K562 (cell line): ENCODE results near the gene GYS1. TPM values are rescaled to one million over a fixed set of nuclear protein-coding genes. Genes with fewer than 3 reads are reported as not detected.

Experiments
- BMI1 ChIP-seq: fragments of 150-350 bp; IDR thresholded peaks from 2 replicates; pipeline ENCODE4 v1.6.1; 2014; ENCODE audit warnings: low read length
- CBX8 ChIP-seq: fragments of 200-600 bp; sonication (generic); IDR thresholded peaks from 2 replicates; pipeline ENCODE4 v1.6.1; 2012; ENCODE audit warnings: borderline replicate concordance, mixed run types, low read depth, mild to moderate bottlenecking, moderate library complexity, mixed read lengths, low read length, control low read depth, inconsistent platforms; ENCODE audit not compliant: poor library complexity, severe bottlenecking; ENCODE audit errors: extremely low read depth
- CC2D1A ChIP-seq: fragments of 450-650 bp; IDR thresholded peaks from 2 replicates; pipeline ENCODE4 v1.6.1; 2017; ENCODE audit warnings: mild to moderate bottlenecking
- HOXB6 ChIP-seq: fragments of 250-450 bp; sonication (Bioruptor Pico); IDR thresholded peaks from 2 replicates; pipeline ENCODE4 v1.5.1; 2022; ENCODE audit warnings: mild to moderate bottlenecking, borderline replicate concordance
- PHB ChIP-seq: fragments of 250-450 bp; sonication (Bioruptor Pico); IDR thresholded peaks from 2 replicates; pipeline ENCODE4 v1.5.0; 2021
- SP2 ChIP-seq: IDR thresholded peaks from 2 replicates; pipeline ENCODE4 v1.6.1; 2011; ENCODE audit warnings: mild to moderate bottlenecking, low read depth, low read length, moderate library complexity; ENCODE audit not compliant: poor library complexity, severe bottlenecking; ENCODE audit errors: extremely low read depth
- ZBTB8A ChIP-seq: fragments of 450-650 bp; IDR thresholded peaks from 2 replicates; pipeline ENCODE4 v1.6.1; 2018; ENCODE audit warnings: mild to moderate bottlenecking, moderate library complexity; ENCODE audit not compliant: partially characterized antibody
- ZNF431 ChIP-seq: sonication (generic); formaldehyde crosslinking; IDR thresholded peaks from 2 replicates; pipeline ENCODE4 v1.8.0; 2022; ENCODE audit warnings: mild to moderate bottlenecking, missing genetic modification reagents
- ZNF717 ChIP-seq: fragments of 250-450 bp; sonication (Bioruptor Pico); IDR thresholded peaks from 2 replicates; pipeline ENCODE4 v1.5.0; 2021
- polyA plus RNA-seq, 8 experiments: library from polyadenylated mRNA; depleted of rRNA in 4 of 8; stranded (reverse) in 5 of 8; unstranded in 3 of 8; fragments of >200 nt; fragmentation: Nextera tagmentation in 2 of 8; fragmentation: Illumina TruSeq in 1 of 8; extraction: Ambion mirVana in 2 of 8; extraction: Trizol in 1 of 8; gene quantifications; 2 replicates each; pipeline versions ENCODE4 v1.2.1 to v1.2.3, GENCODE V29; 2011 to 2014; ENCODE audit warnings: inconsistent platforms in 1 of 8, missing spikeins in 1 of 8
- total RNA-seq, 7 experiments: library from RNA; depleted of rRNA in 6 of 7; stranded (reverse); fragments of >200 nt in 6 of 7; fragmentation: Illumina TruSeq in 2 of 7; extraction: Trizol in 2 of 7; gene quantifications; 2 replicates each; pipeline versions ENCODE4 v1.2.1 to v1.2.3, GENCODE V29; 2011 to 2021; ENCODE audit warnings: low replicate concordance in 1 of 7
- TF ChIP-seq, protein P1 (sequence below): sonication (generic); formaldehyde crosslinking; IDR thresholded peaks from 2 replicates; pipeline ENCODE4 v1.8.1; 2023; ENCODE audit warnings: missing genetic modification reagents, mild to moderate bottlenecking, borderline replicate concordance
- TF ChIP-seq, protein P2 (sequence below): IDR thresholded peaks from 3 replicates; pipeline ENCODE4 v1.6.1; 2011; ENCODE audit warnings: borderline replicate concordance, mild to moderate bottlenecking; ENCODE audit not compliant: insufficient read length, insufficient read depth
- TF ChIP-seq, protein P3 (sequence below): fragments of 250-450 bp; sonication (Bioruptor Pico); IDR thresholded peaks from 2 replicates; pipeline ENCODE4 v1.8.0; 2021; ENCODE audit warnings: moderate library complexity, mild to moderate bottlenecking, inconsistent platforms
- TF ChIP-seq, protein P4 (sequence below): fragments of 450-650 bp; IDR thresholded peaks from 2 replicates; pipeline ENCODE4 v1.6.1; 2016
- TF ChIP-seq, protein P5 (sequence below): sonication (generic); formaldehyde crosslinking; IDR thresholded peaks from 2 replicates; pipeline ENCODE4 v1.5.0; 2020; ENCODE audit warnings: missing genetic modification reagents
- TF ChIP-seq, protein P6 (sequence below): fragments of 250-450 bp; sonication (Bioruptor Pico); IDR thresholded peaks from 2 replicates; pipeline ENCODE4 v1.9.0; 2021; ENCODE audit warnings: mild to moderate bottlenecking, inconsistent platforms

The GYS1 gene
- total and polyA plus RNA-seq, 9 of the 15 experiments (the other 6 are each of a cell fraction or from before 2014, with no cell fraction given) = 1.9 to 31.1 (median 15.2) TPM

DNA sequence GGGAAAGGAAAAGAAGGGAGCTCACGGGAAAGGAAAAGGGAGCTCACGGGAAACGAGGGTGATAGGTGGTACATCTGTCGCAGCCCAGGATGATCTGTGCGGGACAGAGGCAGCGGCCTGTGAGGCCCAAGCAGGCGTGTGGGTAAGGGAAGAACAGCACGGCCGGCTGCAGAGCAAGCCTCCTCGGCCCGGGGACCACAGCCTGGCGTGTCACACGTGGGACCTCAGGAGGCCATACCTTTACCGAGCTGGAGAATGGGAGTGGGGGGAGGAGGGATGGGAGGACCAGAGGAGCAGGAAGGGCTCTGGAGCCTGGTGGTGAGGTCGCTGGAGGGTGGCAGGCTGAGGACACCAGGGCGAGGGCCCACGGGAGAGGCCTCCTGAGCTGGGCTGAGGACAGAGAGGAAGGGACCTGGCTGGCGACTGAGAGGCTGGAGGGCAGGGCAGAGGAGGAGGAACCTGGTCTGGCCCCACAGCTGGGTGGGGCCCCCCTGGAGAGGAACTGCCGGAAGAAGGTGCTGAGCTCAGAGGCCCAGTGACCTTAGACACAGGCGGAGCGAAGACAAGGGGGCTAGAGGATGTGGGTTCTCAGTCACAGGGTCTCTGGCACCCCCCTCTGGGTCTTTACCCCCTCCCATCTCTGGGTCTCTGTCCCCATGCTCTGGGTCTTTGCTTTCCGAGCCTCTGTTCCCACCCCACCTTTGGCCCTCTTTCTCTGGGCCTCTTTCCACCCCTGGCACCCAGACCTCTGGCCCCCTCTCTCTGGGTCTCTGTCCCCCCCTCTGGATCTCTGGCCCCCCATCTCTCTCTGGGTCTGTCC, 30.9 kb downstream of the GYS1 start (continued):
- TF ChIP-seq, protein P1, sequence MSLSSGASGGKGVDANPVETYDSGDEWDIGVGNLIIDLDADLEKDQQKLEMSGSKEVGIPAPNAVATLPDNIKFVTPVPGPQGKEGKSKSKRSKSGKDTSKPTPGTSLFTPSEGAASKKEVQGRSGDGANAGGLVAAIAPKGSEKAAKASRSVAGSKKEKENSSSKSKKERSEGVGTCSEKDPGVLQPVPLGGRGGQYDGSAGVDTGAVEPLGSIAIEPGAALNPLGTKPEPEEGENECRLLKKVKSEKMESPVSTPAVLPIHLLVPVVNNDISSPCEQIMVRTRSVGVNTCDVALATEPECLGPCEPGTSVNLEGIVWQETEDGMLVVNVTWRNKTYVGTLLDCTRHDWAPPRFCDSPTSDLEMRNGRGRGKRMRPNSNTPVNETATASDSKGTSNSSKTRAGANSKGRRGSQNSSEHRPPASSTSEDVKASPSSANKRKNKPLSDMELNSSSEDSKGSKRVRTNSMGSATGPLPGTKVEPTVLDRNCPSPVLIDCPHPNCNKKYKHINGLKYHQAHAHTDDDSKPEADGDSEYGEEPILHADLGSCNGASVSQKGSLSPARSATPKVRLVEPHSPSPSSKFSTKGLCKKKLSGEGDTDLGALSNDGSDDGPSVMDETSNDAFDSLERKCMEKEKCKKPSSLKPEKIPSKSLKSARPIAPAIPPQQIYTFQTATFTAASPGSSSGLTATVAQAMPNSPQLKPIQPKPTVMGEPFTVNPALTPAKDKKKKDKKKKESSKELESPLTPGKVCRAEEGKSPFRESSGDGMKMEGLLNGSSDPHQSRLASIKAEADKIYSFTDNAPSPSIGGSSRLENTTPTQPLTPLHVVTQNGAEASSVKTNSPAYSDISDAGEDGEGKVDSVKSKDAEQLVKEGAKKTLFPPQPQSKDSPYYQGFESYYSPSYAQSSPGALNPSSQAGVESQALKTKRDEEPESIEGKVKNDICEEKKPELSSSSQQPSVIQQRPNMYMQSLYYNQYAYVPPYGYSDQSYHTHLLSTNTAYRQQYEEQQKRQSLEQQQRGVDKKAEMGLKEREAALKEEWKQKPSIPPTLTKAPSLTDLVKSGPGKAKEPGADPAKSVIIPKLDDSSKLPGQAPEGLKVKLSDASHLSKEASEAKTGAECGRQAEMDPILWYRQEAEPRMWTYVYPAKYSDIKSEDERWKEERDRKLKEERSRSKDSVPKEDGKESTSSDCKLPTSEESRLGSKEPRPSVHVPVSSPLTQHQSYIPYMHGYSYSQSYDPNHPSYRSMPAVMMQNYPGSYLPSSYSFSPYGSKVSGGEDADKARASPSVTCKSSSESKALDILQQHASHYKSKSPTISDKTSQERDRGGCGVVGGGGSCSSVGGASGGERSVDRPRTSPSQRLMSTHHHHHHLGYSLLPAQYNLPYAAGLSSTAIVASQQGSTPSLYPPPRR = 0 out of 2 replicates have a peak, but pooled peaks have one; percentile 56
- no peak for TF ChIP-seq BMI1
- TF ChIP-seq ZBTB8A = no peak
- TF ChIP-seq, protein P2, sequence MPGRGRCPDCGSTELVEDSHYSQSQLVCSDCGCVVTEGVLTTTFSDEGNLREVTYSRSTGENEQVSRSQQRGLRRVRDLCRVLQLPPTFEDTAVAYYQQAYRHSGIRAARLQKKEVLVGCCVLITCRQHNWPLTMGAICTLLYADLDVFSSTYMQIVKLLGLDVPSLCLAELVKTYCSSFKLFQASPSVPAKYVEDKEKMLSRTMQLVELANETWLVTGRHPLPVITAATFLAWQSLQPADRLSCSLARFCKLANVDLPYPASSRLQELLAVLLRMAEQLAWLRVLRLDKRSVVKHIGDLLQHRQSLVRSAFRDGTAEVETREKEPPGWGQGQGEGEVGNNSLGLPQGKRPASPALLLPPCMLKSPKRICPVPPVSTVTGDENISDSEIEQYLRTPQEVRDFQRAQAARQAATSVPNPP = no peak
- TF ChIP-seq CBX8 = no peak
- TF ChIP-seq, protein P3, sequence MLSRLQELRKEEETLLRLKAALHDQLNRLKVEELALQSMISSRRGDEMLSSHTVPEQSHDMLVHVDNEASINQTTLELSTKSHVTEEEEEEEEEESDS = no peak
- no peak for TF ChIP-seq SP2
- TF ChIP-seq ZNF431 (CRISPR knock-in tag) = 0 out of 2 replicates have a peak, but pooled peaks have one; percentile 63
- TF ChIP-seq, protein P4, sequence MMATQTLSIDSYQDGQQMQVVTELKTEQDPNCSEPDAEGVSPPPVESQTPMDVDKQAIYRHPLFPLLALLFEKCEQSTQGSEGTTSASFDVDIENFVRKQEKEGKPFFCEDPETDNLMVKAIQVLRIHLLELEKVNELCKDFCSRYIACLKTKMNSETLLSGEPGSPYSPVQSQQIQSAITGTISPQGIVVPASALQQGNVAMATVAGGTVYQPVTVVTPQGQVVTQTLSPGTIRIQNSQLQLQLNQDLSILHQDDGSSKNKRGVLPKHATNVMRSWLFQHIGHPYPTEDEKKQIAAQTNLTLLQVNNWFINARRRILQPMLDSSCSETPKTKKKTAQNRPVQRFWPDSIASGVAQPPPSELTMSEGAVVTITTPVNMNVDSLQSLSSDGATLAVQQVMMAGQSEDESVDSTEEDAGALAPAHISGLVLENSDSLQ = no peak
- TF ChIP-seq CC2D1A = no peak
- TF ChIP-seq, protein P5, sequence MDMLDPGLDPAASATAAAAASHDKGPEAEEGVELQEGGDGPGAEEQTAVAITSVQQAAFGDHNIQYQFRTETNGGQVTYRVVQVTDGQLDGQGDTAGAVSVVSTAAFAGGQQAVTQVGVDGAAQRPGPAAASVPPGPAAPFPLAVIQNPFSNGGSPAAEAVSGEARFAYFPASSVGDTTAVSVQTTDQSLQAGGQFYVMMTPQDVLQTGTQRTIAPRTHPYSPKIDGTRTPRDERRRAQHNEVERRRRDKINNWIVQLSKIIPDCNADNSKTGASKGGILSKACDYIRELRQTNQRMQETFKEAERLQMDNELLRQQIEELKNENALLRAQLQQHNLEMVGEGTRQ (CRISPR knock-in tag) = no peak
- no peak for TF ChIP-seq HOXB6
- TF ChIP-seq, protein P6, sequence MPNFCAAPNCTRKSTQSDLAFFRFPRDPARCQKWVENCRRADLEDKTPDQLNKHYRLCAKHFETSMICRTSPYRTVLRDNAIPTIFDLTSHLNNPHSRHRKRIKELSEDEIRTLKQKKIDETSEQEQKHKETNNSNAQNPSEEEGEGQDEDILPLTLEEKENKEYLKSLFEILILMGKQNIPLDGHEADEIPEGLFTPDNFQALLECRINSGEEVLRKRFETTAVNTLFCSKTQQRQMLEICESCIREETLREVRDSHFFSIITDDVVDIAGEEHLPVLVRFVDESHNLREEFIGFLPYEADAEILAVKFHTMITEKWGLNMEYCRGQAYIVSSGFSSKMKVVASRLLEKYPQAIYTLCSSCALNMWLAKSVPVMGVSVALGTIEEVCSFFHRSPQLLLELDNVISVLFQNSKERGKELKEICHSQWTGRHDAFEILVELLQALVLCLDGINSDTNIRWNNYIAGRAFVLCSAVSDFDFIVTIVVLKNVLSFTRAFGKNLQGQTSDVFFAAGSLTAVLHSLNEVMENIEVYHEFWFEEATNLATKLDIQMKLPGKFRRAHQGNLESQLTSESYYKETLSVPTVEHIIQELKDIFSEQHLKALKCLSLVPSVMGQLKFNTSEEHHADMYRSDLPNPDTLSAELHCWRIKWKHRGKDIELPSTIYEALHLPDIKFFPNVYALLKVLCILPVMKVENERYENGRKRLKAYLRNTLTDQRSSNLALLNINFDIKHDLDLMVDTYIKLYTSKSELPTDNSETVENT (CRISPR knock-in tag) = peak; percentile 89
- no peak for TF ChIP-seq PHB (CRISPR knock-in tag)
- TF ChIP-seq ZNF717 = no peak
